Activated CD8-positive, alpha-beta T cell treated with anti-CD3 and anti-CD28 coated beads for 36 hours (primary cell): ENCODE results near the gene LAMA3. TPM values are rescaled to one million over a fixed set of nuclear protein-coding genes. Genes with fewer than 3 reads are reported as not detected.

Experiments
- ATAC-seq: fragments of 200-7000 bp; cut with Tn5 transposase; one replicate; pipeline ENCODE4 v1.10.0; 2021; ENCODE audit warnings: mild to moderate bottlenecking, moderate library complexity
- CTCF ChIA-PET: fragments of 350-600 bp; sonication (Branson Sonifier 250); formaldehyde crosslinking; loops from one replicate; lab custom pipeline; 2021; ENCODE audit warnings: antibody characterized with exemption; lab: Charles Lee
- POLR2A ChIA-PET: fragments of 350-600 bp; sonication (Branson Sonifier 250); formaldehyde crosslinking; loops from one replicate; lab custom pipeline; 2021; ENCODE audit warnings: antibody characterized with exemption; lab: Charles Lee
- DNase-seq: peaks from one replicate; pipeline ENCODE4 v3.0.0-alpha.2; 2020
- H3K27ac Mint-ChIP-seq: one replicate; pipeline ENCODE4 v1.8.0; 2021; ENCODE audit warnings: mild to moderate bottlenecking, mixed read lengths
- H3K27me3 Mint-ChIP-seq: one replicate; pipeline ENCODE4 v1.8.0; 2021; ENCODE audit warnings: mixed read lengths
- H3K36me3 Mint-ChIP-seq: one replicate; pipeline ENCODE4 v1.8.0; 2021; ENCODE audit warnings: low read depth, mixed read lengths
- H3K4me1 Mint-ChIP-seq: one replicate; pipeline ENCODE4 v1.8.0; 2021; ENCODE audit warnings: low read depth, mixed read lengths
- H3K4me3 Mint-ChIP-seq: one replicate; pipeline ENCODE4 v1.8.0; 2021; ENCODE audit warnings: mild to moderate bottlenecking, moderate library complexity, mixed read lengths
- H3K9me3 Mint-ChIP-seq: one replicate; pipeline ENCODE4 v1.8.0; 2021; ENCODE audit warnings: mixed read lengths
- intact Hi-C: fragments of 100-400 bp; cut with micrococcal nuclease; formaldehyde crosslinking; loops from one replicate; pipeline ENCODE4 v1.10.0; 2022
- total RNA-seq, 2 experiments: library from RNA; stranded (reverse); gene quantifications; one replicate each; pipeline ENCODE4 v1.2.3, GENCODE V29; 2021
- TF ChIP-seq, protein P1 (sequence below): fragments of 200-600 bp; IDR thresholded peaks from one replicate; pipeline ENCODE4 v1.8.0; 2022; ENCODE audit warnings: antibody characterized with exemption, mild to moderate bottlenecking

Gene LAMA3
- total RNA-seq, 2 experiments from 2014 or later, result 0.05 TPM; not detected in 1

- H3K4me1 Mint-ChIP-seq, result peaks cover 3% of the 10 kb centered on the region
- POLR2A ChIA-PET, result no interaction called here
- CTCF ChIA-PET, result interaction anchor here (0.9 kb wide), 2 partner anchors 25 to 200 kb away, joined by 3 read pairs; no protein-coding TSS in a partner anchor
Measured at GRCh38 chr18:23718243-23718720, 29.0 kb downstream of the LAMA3 start.

DNA sequence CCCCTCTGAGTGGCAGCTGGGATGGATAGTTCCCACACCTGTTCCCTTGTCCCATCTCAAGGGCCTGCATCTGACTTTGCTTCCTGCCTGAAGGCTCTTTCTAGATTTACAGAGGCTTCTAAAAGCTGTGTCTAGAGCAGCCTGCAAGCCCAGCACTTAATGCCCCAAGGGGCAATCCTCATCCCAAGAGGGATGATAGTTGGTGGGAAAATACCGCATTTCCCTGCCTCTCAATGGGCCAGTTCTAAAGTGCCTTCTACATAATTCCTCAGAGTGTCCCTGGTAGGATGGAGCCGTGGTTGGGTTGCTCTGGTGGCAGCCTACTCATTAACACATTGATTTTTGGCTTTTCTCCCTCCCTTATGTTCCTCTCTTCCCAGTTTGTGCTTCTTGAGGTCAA is 29.5 kb downstream of the LAMA3 start:
- H3K4me3 Mint-ChIP-seq, result no peak overlapping the region
- POLR2A ChIA-PET, result no interaction called here
- CTCF ChIA-PET, result interaction anchor here (0.9 to 1.7 kb wide), 2 partner anchors 8 to 25 kb away, joined by 3 to 5 read pairs; no protein-coding TSS in a partner anchor

More at GRCh38 chr18:23718243-23718720, 29.0 kb downstream of the LAMA3 start:
- no peak overlapping the region for H3K4me3 Mint-ChIP-seq
- H3K27me3 Mint-ChIP-seq, result peaks cover 4% of the 10 kb centered on the region
- no peak overlapping the region for H3K27ac Mint-ChIP-seq
- TF ChIP-seq, protein P1, sequence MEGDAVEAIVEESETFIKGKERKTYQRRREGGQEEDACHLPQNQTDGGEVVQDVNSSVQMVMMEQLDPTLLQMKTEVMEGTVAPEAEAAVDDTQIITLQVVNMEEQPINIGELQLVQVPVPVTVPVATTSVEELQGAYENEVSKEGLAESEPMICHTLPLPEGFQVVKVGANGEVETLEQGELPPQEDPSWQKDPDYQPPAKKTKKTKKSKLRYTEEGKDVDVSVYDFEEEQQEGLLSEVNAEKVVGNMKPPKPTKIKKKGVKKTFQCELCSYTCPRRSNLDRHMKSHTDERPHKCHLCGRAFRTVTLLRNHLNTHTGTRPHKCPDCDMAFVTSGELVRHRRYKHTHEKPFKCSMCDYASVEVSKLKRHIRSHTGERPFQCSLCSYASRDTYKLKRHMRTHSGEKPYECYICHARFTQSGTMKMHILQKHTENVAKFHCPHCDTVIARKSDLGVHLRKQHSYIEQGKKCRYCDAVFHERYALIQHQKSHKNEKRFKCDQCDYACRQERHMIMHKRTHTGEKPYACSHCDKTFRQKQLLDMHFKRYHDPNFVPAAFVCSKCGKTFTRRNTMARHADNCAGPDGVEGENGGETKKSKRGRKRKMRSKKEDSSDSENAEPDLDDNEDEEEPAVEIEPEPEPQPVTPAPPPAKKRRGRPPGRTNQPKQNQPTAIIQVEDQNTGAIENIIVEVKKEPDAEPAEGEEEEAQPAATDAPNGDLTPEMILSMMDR, result no peak
- H3K9me3 Mint-ChIP-seq, result no peaks in the 10 kb centered on the region
- ATAC-seq (no peak), DNase-seq (no peak)
- no peaks in the 10 kb centered on the region for H3K36me3 Mint-ChIP-seq
- intact Hi-C loops, result no loop called here

DNA sequence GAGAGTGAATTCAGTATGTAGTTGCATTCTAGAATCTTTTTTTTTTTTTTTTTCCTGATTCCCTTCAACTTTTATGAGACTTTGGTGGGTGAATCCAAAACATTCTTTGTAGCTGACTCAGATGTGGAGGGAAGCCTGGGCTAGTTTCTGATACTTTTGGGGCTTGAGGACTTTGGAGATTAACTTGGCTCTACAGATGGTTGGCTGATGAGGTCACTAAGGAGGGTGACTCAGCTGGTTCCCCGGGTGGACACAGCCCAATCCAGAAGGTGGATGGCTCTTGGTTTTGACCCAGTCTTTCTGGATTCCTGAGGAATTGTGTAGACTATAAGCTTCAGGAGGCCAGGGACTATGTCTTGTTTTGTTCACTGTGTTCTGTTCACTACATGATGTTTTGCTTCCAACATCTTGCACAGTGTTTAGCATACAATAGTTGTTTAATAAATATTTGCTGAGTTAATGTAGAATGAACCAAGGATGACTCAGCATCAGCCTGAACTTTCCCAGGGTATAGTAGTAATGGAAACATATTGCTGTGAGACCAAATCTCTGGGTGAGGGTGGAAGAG is 30.5 kb downstream of the LAMA3 start:
- ATAC-seq (no peak), DNase-seq (no peak)
- no peaks in the 10 kb centered on the region for H3K9me3 Mint-ChIP-seq
- intact Hi-C loops, result no loop called here
- no peaks in the 10 kb centered on the region for H3K36me3 Mint-ChIP-seq
- H3K4me1 Mint-ChIP-seq, result peaks cover 2% of the 10 kb centered on the region
- peaks cover 4% of the 10 kb centered on the region for H3K27me3 Mint-ChIP-seq
- POLR2A ChIA-PET, result no interaction called here
- no peak overlapping the region for H3K27ac Mint-ChIP-seq
- TF ChIP-seq, protein P1, result no peak
- no peak overlapping the region for H3K4me3 Mint-ChIP-seq
- CTCF ChIA-PET, result interaction anchor here (1.1 to 1.7 kb wide), 3 partner anchors 9 to 199 kb away, joined by 3 to 5 read pairs (median 3); no protein-coding TSS in a partner anchor

More for the DNA sequence above, 29.5 kb downstream of the LAMA3 start:
- Mint-ChIP-seq H3K4me1 (peaks cover 2% of the 10 kb centered on the region), H3K36me3 (no peaks in the 10 kb centered on the region), H3K9me3 (no peaks in the 10 kb centered on the region), H3K27me3 (peaks cover 4% of the 10 kb centered on the region), H3K27ac (no peak overlapping the region)
- TF ChIP-seq, protein P1, result no peak
- DNase-seq (no peak), ATAC-seq (no peak)
- intact Hi-C loops, result no loop called here

DNA sequence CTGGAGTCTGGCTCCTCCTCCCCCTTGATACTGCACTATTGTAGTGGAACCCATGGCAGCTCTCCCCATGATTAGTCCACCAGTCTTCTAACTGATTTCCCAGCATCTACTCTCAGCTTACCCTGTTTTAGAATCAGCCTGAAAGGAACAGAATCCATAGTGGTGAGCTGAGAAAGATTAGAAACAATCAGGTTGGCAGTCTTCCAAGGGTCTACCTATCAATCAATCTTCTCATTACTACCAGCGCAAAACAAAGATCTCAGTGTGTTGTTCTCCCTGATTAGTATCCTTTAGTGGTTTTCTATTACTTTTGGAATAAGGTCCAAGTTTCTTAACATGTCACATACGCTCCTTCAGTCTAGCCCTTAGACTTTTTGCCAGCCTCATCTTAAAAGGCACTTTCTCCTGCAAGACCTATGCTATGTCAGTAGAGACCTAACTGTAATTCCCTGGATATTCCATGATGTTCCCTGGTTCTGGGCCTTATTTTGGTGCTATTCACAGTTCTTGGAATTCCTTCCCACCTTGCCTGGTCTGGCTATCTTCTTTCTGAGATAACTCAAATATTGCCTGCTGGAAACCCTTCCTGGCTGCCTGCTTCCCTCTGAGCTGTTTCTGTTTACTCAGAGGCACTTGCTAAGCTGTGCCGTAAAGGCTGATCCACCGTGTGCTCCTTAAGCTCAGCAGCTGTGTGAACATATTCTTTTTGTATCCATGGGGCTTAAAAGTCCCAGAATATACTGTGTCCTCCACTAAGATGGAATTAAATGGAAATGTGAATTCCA is 32.6 kb downstream of the LAMA3 start:
- intact Hi-C loops, result no loop called here

More for the DNA sequence above, 32.6 kb downstream of the LAMA3 start:
- H3K27me3 Mint-ChIP-seq, result peaks cover 6% of the 10 kb centered on the region
- POLR2A ChIA-PET, result interaction anchor here (0.7 kb wide), 1 partner anchor 11 kb away, joined by 3 read pairs; no protein-coding TSS in a partner anchor
- no peaks in the 10 kb centered on the region for H3K36me3 Mint-ChIP-seq
- H3K4me1 Mint-ChIP-seq, result peaks cover 2% of the 10 kb centered on the region
- CTCF ChIA-PET, result interaction anchor here (1.0 kb wide), 1 partner anchor 8 kb away, joined by 5 read pairs; no protein-coding TSS in a partner anchor
- no peaks in the 10 kb centered on the region for H3K9me3 Mint-ChIP-seq
- no peak for ATAC-seq
- TF ChIP-seq, protein P1, result no peak
- H3K27ac Mint-ChIP-seq, result no peak overlapping the region
- no peak for DNase-seq
- no peak overlapping the region for H3K4me3 Mint-ChIP-seq
